ENCODE results near the gene MKRN2. TPM values are rescaled to one million over a fixed set of nuclear protein-coding genes. Genes with fewer than 3 reads are reported as not detected.

MKRN2 gene
- total RNA-seq, 1 experiment from 2014 or later = 27.9 TPM

DNA sequence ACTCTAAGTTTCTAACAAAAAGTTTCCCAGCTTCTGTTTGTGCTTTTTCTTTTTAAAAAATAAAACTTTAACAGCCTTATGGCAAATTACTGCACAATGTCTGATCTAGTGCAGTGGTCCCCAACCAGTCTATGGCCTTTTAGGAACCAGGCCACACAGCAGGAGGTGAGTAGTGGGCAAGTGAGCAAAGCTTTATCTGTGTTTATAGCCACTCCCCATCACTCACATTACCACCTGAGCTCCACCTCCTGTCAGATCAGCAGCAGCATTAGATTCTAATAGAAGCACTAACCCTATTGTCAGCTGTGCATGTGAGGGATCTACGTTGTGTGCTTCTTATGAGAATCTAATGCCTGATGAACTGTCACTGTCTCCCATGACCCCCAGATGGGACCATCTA lies 5.6 kb downstream of the MKRN2 start (continued):
- TF ChIP-seq, protein P1, sequence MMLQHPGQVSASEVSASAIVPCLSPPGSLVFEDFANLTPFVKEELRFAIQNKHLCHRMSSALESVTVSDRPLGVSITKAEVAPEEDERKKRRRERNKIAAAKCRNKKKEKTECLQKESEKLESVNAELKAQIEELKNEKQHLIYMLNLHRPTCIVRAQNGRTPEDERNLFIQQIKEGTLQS (IDR thresholded peaks at IDR 0.05) = no peak
- TF ChIP-seq SRF (IDR thresholded peaks at IDR 0.05; ENCODE audit: low read depth) = no peak

DNA sequence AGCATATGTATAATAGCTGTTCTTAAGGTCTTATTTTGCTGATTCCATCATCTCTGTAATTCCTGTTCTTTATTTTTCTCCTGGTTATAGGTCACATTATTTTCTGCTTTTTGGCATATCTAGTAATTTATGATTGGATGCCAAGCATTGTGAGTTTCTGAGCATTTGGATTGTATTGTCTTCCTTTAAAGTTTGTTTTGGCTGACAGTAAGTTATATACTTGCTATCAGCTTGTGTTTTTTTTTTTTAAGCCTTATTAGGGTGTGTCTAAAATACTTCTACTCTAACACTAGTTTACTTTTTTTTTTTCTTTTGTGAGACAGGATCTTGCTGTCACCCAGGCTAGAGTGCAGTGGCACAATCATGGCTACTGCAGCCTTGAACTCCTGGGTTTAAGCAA lies 10.1 kb downstream of the MKRN2 start:
- 0 out of 2 replicates have a peak, but pooled peaks cover 5% of the 10 kb centered on the region for H4K20me1 ChIP-seq (ENCODE audit: insufficient read depth)
- H3K9me2 ChIP-seq (ENCODE audit: insufficient read depth) = no peaks in the 10 kb centered on the region
- no peaks in the 10 kb centered on the region for H3K9me3 ChIP-seq (ENCODE audit: control insufficient read depth in 1 of 2, insufficient read depth in 1 of 2, low read depth in 1 of 2, low read length in 2 of 2)
- peaks cover 67% of the 10 kb centered on the region for H3K79me2 ChIP-seq (ENCODE audit: insufficient read depth, low read length)
- RAD21 ChIA-PET (ENCODE audit: low non-redundant PET in 1 of 2, low total read pairs in 2 of 2, uncharacterized antibody in 2 of 2, unreplicated experiment in 2 of 2) = no interaction called here
- no peak overlapping the region for H3K4me2 ChIP-seq (ENCODE audit: low read length)
- no peak overlapping the region for H3K27ac ChIP-seq (ENCODE audit: low read depth, low read length)
- no peak overlapping the region for H3K9ac ChIP-seq (ENCODE audit: low read length)
- H3K4me3 ChIP-seq (replicated peaks in 1 of 2; ENCODE audit: low read depth in 1 of 2, low read length in 2 of 2) = no peak overlapping the region
- no peak for TF ChIP-seq RAD21 (IDR thresholded peaks at IDR 0.05; ENCODE audit: low read depth)
- no peak for TF ChIP-seq SIN3A (IDR thresholded peaks at IDR 0.05; ENCODE audit: low read depth)
- TF ChIP-seq CTCF (IDR thresholded peaks at IDR 0.05 in 2 of 3, conservative IDR thresholded peaks at IDR 0.05 in 1 of 3; ENCODE audit: borderline replicate concordance in 1 of 3, insufficient read depth in 1 of 3, low read depth in 2 of 3, low read length in 2 of 3) = no peak
- TF ChIP-seq, protein P1 (IDR thresholded peaks at IDR 0.05) = no peak
- TF ChIP-seq POLR2A (IDR thresholded peaks at IDR 0.05; ENCODE audit: borderline replicate concordance, extremely low read depth, insufficient read depth, insufficient read length) = no peak
- TF ChIP-seq JUND (IDR thresholded peaks at IDR 0.05) = no peak
- no peak for TF ChIP-seq EGR1 (IDR thresholded peaks at IDR 0.05; ENCODE audit: low read depth)
- no peak for TF ChIP-seq REST (IDR thresholded peaks at IDR 0.05; ENCODE audit: low read depth)
- no peak for TF ChIP-seq ZBTB33 (IDR thresholded peaks at IDR 0.05; ENCODE audit: extremely low read depth, insufficient replicate concordance, low read length)
- no peak for TF ChIP-seq SP1 (IDR thresholded peaks at IDR 0.05; ENCODE audit: low read depth)
- TF ChIP-seq YY1 (IDR thresholded peaks at IDR 0.05; ENCODE audit: extremely low read depth, insufficient replicate concordance, low read depth, low read length) = no peak
- TF ChIP-seq ZFX (IDR thresholded peaks at IDR 0.05) = no peak
- no peak for TF ChIP-seq CBX3 (IDR thresholded peaks at IDR 0.05; ENCODE audit: low read depth)
- TF ChIP-seq CEBPB (IDR thresholded peaks at IDR 0.05; ENCODE audit: low read depth) = no peak
- intact Hi-C loops (cut with micrococcal nuclease) = no loop called here
- DNase-seq (ENCODE audit: low read depth, low spot score) (no peak), ATAC-seq (no peak)
- no peak overlapping the region for H2AFZ ChIP-seq (ENCODE audit: low read depth, low read length, poor library complexity, severe bottlenecking)
- peaks cover 14 to 17% of the 10 kb centered on the region in 2 experiments; a peak in 2 of 4 replicates for H3K36me3 ChIP-seq (ENCODE audit: control insufficient read depth in 1 of 2, insufficient read depth in 2 of 2, low read length in 2 of 2)
- CTCF ChIA-PET = no interaction called here
- H3K27me3 ChIP-seq (ENCODE audit: insufficient read depth, low read length) = no peaks in the 10 kb centered on the region
- BruUV-seq (replicated peaks) = no TSS peak
- POLR2A ChIA-PET = no interaction called here
- H3K4me1 ChIP-seq (ENCODE audit: control insufficient read depth in 1 of 2, insufficient read depth in 2 of 2, low read length in 2 of 2) = peaks cover 5 to 6% of the 10 kb centered on the region in 2 experiments

Data from HCT116 (cell line).